ENCODE data around the gene KLHL29. TPM values are rescaled to one million over a fixed set of nuclear protein-coding genes. Genes with fewer than 3 reads are reported as not detected.

Gene KLHL29
- total RNA-seq, 1 experiment from 2014 or later, result 2.6 TPM

DNA sequence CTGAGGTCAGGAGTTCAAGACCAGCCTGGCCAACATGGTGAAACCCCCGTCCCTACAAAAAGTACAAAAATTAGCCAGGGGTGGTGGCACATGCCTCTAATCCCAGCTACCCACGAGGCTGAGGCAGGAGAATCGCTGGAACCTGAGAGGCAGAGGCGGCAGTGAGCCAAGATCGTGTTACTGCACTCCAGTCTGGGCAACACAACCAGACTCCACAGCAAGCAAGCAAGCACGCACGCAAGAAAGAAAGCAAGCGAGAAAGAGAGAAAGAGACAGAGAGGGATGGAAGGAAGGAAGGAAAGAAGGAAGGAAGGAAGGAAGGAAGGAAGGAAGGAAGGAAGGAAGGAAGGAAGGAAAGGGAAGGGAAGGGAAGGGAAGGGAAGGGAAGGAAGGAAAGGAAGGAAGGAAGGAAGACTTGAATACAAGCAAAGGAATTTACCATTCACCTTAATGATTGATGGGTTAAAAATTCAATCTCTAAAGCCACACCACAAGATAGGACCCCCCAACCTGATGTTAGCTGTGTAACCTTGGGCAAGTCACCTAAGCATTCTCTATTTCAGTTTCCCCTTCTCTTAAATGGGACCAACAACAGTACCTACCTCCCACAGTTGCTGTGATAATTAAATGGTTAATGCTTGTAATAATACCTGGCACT lies 360.2 kb downstream of the KLHL29 start:
- H4K20me1 ChIP-seq (ENCODE audit: low read length), result no peaks in the 10 kb centered on the region; the same call in 1 of the 2 replicates
- H2AFZ ChIP-seq (ENCODE audit: low read length), result no peak overlapping the region
- H3K27me3 ChIP-seq (ENCODE audit: low read length), result no peaks in the 10 kb centered on the region
- H3K9me2 ChIP-seq (replicated peaks; ENCODE audit: low read length), result no peaks in the 10 kb centered on the region
- H3K27ac ChIP-seq (ENCODE audit: low read length), result no peak overlapping the region
- no peaks in the 10 kb centered on the region for H3K9me3 ChIP-seq (ENCODE audit: low read length)
- H3K9ac ChIP-seq (ENCODE audit: low read length), result no peak overlapping the region
- POLR2A ChIA-PET (ENCODE audit: unreplicated experiment), result no interaction called here
- BruUV-seq (replicated peaks), result no TSS peak
- H3K4me1 ChIP-seq (ENCODE audit: insufficient read depth, low read length), result peaks cover 6% of the 10 kb centered on the region; the same call in 1 of the 2 replicates
- TF ChIP-seq, protein P1, sequence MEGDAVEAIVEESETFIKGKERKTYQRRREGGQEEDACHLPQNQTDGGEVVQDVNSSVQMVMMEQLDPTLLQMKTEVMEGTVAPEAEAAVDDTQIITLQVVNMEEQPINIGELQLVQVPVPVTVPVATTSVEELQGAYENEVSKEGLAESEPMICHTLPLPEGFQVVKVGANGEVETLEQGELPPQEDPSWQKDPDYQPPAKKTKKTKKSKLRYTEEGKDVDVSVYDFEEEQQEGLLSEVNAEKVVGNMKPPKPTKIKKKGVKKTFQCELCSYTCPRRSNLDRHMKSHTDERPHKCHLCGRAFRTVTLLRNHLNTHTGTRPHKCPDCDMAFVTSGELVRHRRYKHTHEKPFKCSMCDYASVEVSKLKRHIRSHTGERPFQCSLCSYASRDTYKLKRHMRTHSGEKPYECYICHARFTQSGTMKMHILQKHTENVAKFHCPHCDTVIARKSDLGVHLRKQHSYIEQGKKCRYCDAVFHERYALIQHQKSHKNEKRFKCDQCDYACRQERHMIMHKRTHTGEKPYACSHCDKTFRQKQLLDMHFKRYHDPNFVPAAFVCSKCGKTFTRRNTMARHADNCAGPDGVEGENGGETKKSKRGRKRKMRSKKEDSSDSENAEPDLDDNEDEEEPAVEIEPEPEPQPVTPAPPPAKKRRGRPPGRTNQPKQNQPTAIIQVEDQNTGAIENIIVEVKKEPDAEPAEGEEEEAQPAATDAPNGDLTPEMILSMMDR (conservative IDR thresholded peaks at IDR 0.05; ENCODE audit: low read depth, low read length), result no peak
- TF ChIP-seq EZH2phosphoT487 (IDR thresholded peaks at IDR 0.05; ENCODE audit: borderline replicate concordance, low read length), result no peak
- ATAC-seq, result no peak
- DNase-seq, result no peak
- intact Hi-C loops (cut with micrococcal nuclease), result no loop called here
- no peak overlapping the region for H3K4me3 ChIP-seq (ENCODE audit: low read length)
- CTCF ChIA-PET, result no interaction called here
- H3F3A ChIP-seq (ENCODE audit: low read length, unreplicated experiment), result no peaks in the 10 kb centered on the region
- no peaks in the 10 kb centered on the region for H3K79me2 ChIP-seq (ENCODE audit: low read length)
- no peak overlapping the region for H3K4me2 ChIP-seq (ENCODE audit: low read length)
- no peaks in the 10 kb centered on the region for H3K36me3 ChIP-seq (ENCODE audit: low read depth, low read length)

DNA sequence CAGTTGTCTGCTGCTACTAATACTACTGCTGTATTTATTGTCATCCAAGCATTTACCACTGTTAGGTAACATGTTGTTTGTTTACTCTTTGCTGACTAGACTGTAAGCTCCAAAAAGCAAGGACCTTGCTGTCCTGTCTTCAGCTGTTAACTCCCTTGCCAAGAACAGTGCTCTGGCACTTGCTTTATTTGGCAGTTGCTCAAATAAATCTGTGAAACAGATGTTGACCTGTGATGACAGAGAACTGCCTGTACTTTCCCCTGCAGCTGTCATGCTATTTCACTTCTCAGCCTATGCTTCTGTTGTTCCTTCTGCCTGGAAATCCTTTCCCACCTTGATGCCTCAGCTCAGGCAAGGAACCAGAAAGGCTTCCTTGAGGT lies 360.7 kb downstream of the KLHL29 start:
- no peaks in the 10 kb centered on the region for H3K9me3 ChIP-seq (ENCODE audit: low read length)
- ChIA-PET POLR2A (ENCODE audit: unreplicated experiment) (no interaction called here), CTCF (no interaction called here)
- DNase-seq (peak; percentile 24), ATAC-seq (peak; percentile 37)
- no peaks in the 10 kb centered on the region for H3K36me3 ChIP-seq (ENCODE audit: low read depth, low read length)
- intact Hi-C loops (cut with micrococcal nuclease), result no loop called here
- H3K4me3 ChIP-seq (ENCODE audit: low read length), result no peak overlapping the region
- no peak overlapping the region for H2AFZ ChIP-seq (ENCODE audit: low read length)
- no TSS peak for BruUV-seq (replicated peaks)
- no peaks in the 10 kb centered on the region for H3K27me3 ChIP-seq (ENCODE audit: low read length)
- peaks cover 6% of the 10 kb centered on the region; the same call in 1 of the 2 replicates for H3K4me1 ChIP-seq (ENCODE audit: insufficient read depth, low read length)
- TF ChIP-seq EZH2 (IDR thresholded peaks at IDR 0.05; ENCODE audit: low read length, unreplicated experiment), result no peak
- TF ChIP-seq, protein P1 (conservative IDR thresholded peaks at IDR 0.05; ENCODE audit: low read depth, low read length), result no peak
- no peak for TF ChIP-seq EZH2phosphoT487 (IDR thresholded peaks at IDR 0.05; ENCODE audit: borderline replicate concordance, low read length)
- H3K4me2 ChIP-seq (ENCODE audit: low read length), result no peak overlapping the region
- no peak overlapping the region for H3K9ac ChIP-seq (ENCODE audit: low read length)
- H3K9me2 ChIP-seq (replicated peaks; ENCODE audit: low read length), result no peaks in the 10 kb centered on the region
- H4K20me1 ChIP-seq (ENCODE audit: low read length), result no peaks in the 10 kb centered on the region; the same call in 1 of the 2 replicates
- no peaks in the 10 kb centered on the region for H3F3A ChIP-seq (ENCODE audit: low read length, unreplicated experiment)
- H3K79me2 ChIP-seq (ENCODE audit: low read length), result no peaks in the 10 kb centered on the region
- no peak overlapping the region for H3K27ac ChIP-seq (ENCODE audit: low read length)

DNA sequence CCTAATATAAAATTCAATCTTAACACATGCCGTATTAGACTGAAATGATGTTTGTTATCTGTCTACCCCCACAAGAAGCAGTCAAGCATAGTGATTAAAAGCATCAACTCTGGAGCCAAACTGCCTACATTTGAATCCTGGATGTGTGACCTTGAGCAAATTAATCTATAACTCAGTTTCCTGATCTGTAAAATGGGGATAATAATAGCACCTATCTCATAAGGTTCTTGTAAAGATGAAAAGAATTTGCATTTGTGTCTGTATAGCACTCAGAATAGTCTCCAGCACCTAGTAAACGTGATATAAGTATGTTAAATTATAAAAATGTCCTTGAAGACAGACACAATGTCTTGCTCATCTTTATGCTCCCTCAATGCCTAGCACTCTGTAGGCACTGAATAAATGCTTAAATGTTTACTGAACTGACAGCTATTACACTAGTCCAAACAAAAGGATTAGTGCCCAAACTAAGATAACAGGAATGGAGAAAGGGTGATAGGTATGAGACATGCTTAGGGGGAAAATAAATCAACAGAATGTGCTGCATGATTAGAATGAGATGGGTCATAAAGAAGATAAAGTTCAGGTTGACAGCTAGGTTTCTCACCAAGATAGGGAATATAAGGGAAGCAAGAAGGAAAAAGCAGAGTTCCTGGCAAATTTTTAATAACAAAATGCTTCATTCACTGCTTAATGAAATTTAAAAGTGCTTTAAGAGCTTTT lies 361.3 kb downstream of the KLHL29 start:
- Histone ChIP-seq H3K4me3 (ENCODE audit: low read length) (no peak overlapping the region), H3K4me2 (ENCODE audit: low read length) (no peak overlapping the region), H3K27ac (ENCODE audit: low read length) (no peak overlapping the region), H3K9ac (ENCODE audit: low read length) (no peak overlapping the region), H3K36me3 (ENCODE audit: low read depth, low read length) (no peaks in the 10 kb centered on the region), H3K79me2 (ENCODE audit: low read length) (no peaks in the 10 kb centered on the region), H3K4me1 (ENCODE audit: insufficient read depth, low read length) (peaks cover 6% of the 10 kb centered on the region; the same call in 1 of the 2 replicates), H2AFZ (ENCODE audit: low read length) (no peak overlapping the region), H3F3A (ENCODE audit: low read length, unreplicated experiment) (no peaks in the 10 kb centered on the region), H3K27me3 (ENCODE audit: low read length) (no peaks in the 10 kb centered on the region), H3K9me2 (replicated peaks; ENCODE audit: low read length) (no peaks in the 10 kb centered on the region), H3K9me3 (ENCODE audit: low read length) (no peaks in the 10 kb centered on the region), H4K20me1 (ENCODE audit: low read length) (no peaks in the 10 kb centered on the region; the same call in 1 of the 2 replicates)
- no TSS peak for BruUV-seq (replicated peaks)
- TF ChIP-seq EZH2 (IDR thresholded peaks at IDR 0.05; ENCODE audit: low read length, unreplicated experiment), result no peak
- TF ChIP-seq, protein P1 (conservative IDR thresholded peaks at IDR 0.05; ENCODE audit: low read depth, low read length), result no peak
- no peak for TF ChIP-seq EZH2phosphoT487 (IDR thresholded peaks at IDR 0.05; ENCODE audit: borderline replicate concordance, low read length)
- CTCF ChIA-PET, result interaction anchor here (0.6 kb wide), 1 partner anchor 62 kb away, joined by 3 read pairs; no protein-coding TSS in a partner anchor
- intact Hi-C loops (cut with micrococcal nuclease), result no loop called here
- DNase-seq (no peak), ATAC-seq (no peak)
- POLR2A ChIA-PET (ENCODE audit: unreplicated experiment), result no interaction called here
